HL-60 (cell line): ENCODE results near the gene NFATC1.

Experiments used
- DNase-seq, 2 experiments: peaks; one replicate each; pipeline ENCODE4 v3.0.0-alpha.2; 2010 to 2020; ENCODE audit warnings: low read depth in 1 of 2, low spot score in 1 of 2
- H3K27ac ChIP-seq: fragments of 250-450 bp; sonication (Bioruptor Pico); replicated peaks from 2 replicates; pipeline ENCODE4 v1.5.1; 2020; ENCODE audit warnings: mild to moderate bottlenecking, moderate library complexity
- H3K27me3 ChIP-seq: fragments of 250-450 bp; sonication (Bioruptor Pico); 2 replicates; pipeline ENCODE4 v1.5.1; 2021; ENCODE audit warnings: mild to moderate bottlenecking, moderate library complexity; ENCODE audit not compliant: insufficient read depth, poor library complexity, severe bottlenecking
- H3K4me3 ChIP-seq: replicated peaks from 2 replicates; pipeline ENCODE4 v1.5.1; 2011; ENCODE audit warnings: mild to moderate bottlenecking, control low read depth, low read length; ENCODE audit not compliant: insufficient read depth
- CTCF ChIP-seq: IDR thresholded peaks from one replicate; pipeline ENCODE4 v1.5.1; 2011; ENCODE audit warnings: low read length, control low read depth, inconsistent platforms; ENCODE audit not compliant: insufficient read depth
- GABPA ChIP-seq: IDR thresholded peaks from 2 replicates; pipeline ENCODE4 v1.6.1; 2012; ENCODE audit warnings: low read depth
- POLR2AphosphoS5 ChIP-seq: IDR thresholded peaks from 2 replicates; pipeline ENCODE4 v1.6.1; 2012; ENCODE audit warnings: low read depth
- REST ChIP-seq: IDR thresholded peaks from 2 replicates; pipeline ENCODE4 v1.6.1; 2012; ENCODE audit warnings: low read depth; ENCODE audit not compliant: insufficient replicate concordance
- SPI1 ChIP-seq: IDR thresholded peaks from 2 replicates; pipeline ENCODE4 v1.6.1; 2012; ENCODE audit warnings: low read depth, mild to moderate bottlenecking, borderline replicate concordance

Gene NFATC1

GRCh38 chr18:79545255-79545654 is 149.5 kb downstream of the NFATC1 start:
- H3K27me3 ChIP-seq: no peaks in the 10 kb centered on the region
- no peak overlapping the region for H3K27ac ChIP-seq
- no peak overlapping the region for H3K4me3 ChIP-seq
- no peak for TF ChIP-seq REST
- TF ChIP-seq SPI1: no peak
- TF ChIP-seq CTCF: no peak
- no peak for TF ChIP-seq GABPA
- TF ChIP-seq POLR2AphosphoS5: no peak
- DNase-seq: no peak

- DNase-seq: no peak
- TF ChIP-seq CTCF (no peak), POLR2AphosphoS5 (no peak), REST (no peak)
- Histone ChIP-seq H3K27me3 (no peaks in the 10 kb centered on the region), H3K4me3 (no peak overlapping the region), H3K27ac (no peak overlapping the region)
Measured at GRCh38 chr18:79545736-79546171, 150.0 kb downstream of the NFATC1 start.

GRCh38 chr18:79546781-79547272 is 151.1 kb downstream of the NFATC1 start:
- TF ChIP-seq POLR2AphosphoS5 (no peak), REST (no peak), GABPA (no peak), CTCF (no peak), SPI1 (no peak)
- Histone ChIP-seq H3K27ac (no peak overlapping the region), H3K27me3 (no peaks in the 10 kb centered on the region), H3K4me3 (no peak overlapping the region)
- DNase-seq: no peak
